Karpas-422 (cell line): ENCODE data around the gene RAB31. TPM values are rescaled to one million over a fixed set of nuclear protein-coding genes. Genes with fewer than 3 reads are reported as not detected.

Experiments used
- DNase-seq: peaks from one replicate; pipeline ENCODE4 v3.0.0-alpha.2; 2015
- H2AFZ ChIP-seq: fragments of 200-600 bp; sonication (generic); 2 replicates; pipeline ENCODE4 v1.6.1; 2014; ENCODE audit warnings: antibody characterized with exemption, low read length, mixed read lengths
- H3K27ac ChIP-seq: fragments of 200-600 bp; sonication (generic); 2 replicates; pipeline ENCODE4 v1.5.1; 2014; ENCODE audit warnings: mild to moderate bottlenecking, low read length, moderate library complexity
- H3K27me3 ChIP-seq: fragments of 200-600 bp; sonication (generic); 2 replicates; pipeline ENCODE4 v1.6.1; 2014; ENCODE audit warnings: low read length, mixed read lengths
- H3K36me3 ChIP-seq: fragments of 200-600 bp; sonication (generic); 2 replicates; pipeline ENCODE4 v1.6.1; 2014; ENCODE audit warnings: low read length, mixed read lengths; ENCODE audit not compliant: insufficient read depth
- H3K4me1 ChIP-seq: fragments of 200-600 bp; sonication (generic); 2 replicates; pipeline ENCODE4 v1.6.1; 2014; ENCODE audit warnings: mild to moderate bottlenecking, low read length, mixed read lengths
- H3K4me2 ChIP-seq: fragments of 200-600 bp; sonication (generic); 2 replicates; pipeline ENCODE4 v1.6.1; 2014; ENCODE audit warnings: low read length, low read depth, mild to moderate bottlenecking; ENCODE audit not compliant: poor library complexity, severe bottlenecking
- H3K4me3 ChIP-seq: fragments of 200-600 bp; sonication (generic); 2 replicates; pipeline ENCODE4 v1.5.1; 2014; ENCODE audit warnings: mild to moderate bottlenecking, antibody characterized with exemption, low read length, mixed read lengths
- H3K79me2 ChIP-seq: fragments of 200-600 bp; sonication (generic); 2 replicates; pipeline ENCODE4 v1.6.1; 2014; ENCODE audit warnings: mild to moderate bottlenecking, low read length, mixed read lengths
- H3K9ac ChIP-seq: fragments of 200-600 bp; sonication (generic); 2 replicates; pipeline ENCODE4 v1.6.0; 2014; ENCODE audit warnings: low read length
- H3K9me2 ChIP-seq: fragments of 200-600 bp; sonication (generic), shearing (Covaris generic); replicated peaks from 2 replicates; pipeline ENCODE4 v1.6.0; 2014; ENCODE audit warnings: mild to moderate bottlenecking, low read length, moderate library complexity; ENCODE audit not compliant: insufficient read depth
- H3K9me3 ChIP-seq: fragments of 300-700, 200-600 bp; sonication (generic); 2 replicates; pipeline ENCODE4 v1.6.1; 2014; ENCODE audit warnings: low read length, mixed read lengths
- H4K20me1 ChIP-seq: fragments of 200-600 bp; sonication (generic); 2 replicates; pipeline ENCODE4 v1.6.1; 2014; ENCODE audit warnings: mild to moderate bottlenecking, antibody characterized with exemption, low read length, low read depth; ENCODE audit not compliant: insufficient read depth
- total RNA-seq: library from RNA; depleted of rRNA; stranded (reverse); fragments of >200 nt; shearing (Covaris generic); gene quantifications from 2 replicates; pipeline ENCODE4 v1.2.3, GENCODE V29; 2014; ENCODE audit warnings: low replicate concordance

Gene RAB31
- total RNA-seq, 1 experiment from 2014 or later = not detected

GRCh38 chr18:9824952-9825371, 116.9 kb downstream of the RAB31 start:
- H3K27ac ChIP-seq = no peak overlapping the region
- DNase-seq = no peak
- H3K4me2 ChIP-seq = no peak overlapping the region
- no peaks in the 10 kb centered on the region for H4K20me1 ChIP-seq
- H3K9me2 ChIP-seq = no peaks in the 10 kb centered on the region
- no peak overlapping the region for H2AFZ ChIP-seq
- no peaks in the 10 kb centered on the region for H3K4me1 ChIP-seq
- no peaks in the 10 kb centered on the region for H3K79me2 ChIP-seq
- H3K36me3 ChIP-seq = no peaks in the 10 kb centered on the region
- H3K27me3 ChIP-seq = no peaks in the 10 kb centered on the region
- H3K4me3 ChIP-seq = no peak overlapping the region
- H3K9me3 ChIP-seq = no peaks in the 10 kb centered on the region
- H3K9ac ChIP-seq = no peak overlapping the region

- Histone ChIP-seq H3K36me3 (no peaks in the 10 kb centered on the region), H3K27me3 (no peaks in the 10 kb centered on the region), H4K20me1 (no peaks in the 10 kb centered on the region), H3K9me3 (no peaks in the 10 kb centered on the region), H3K4me1 (no peaks in the 10 kb centered on the region), H3K9me2 (no peaks in the 10 kb centered on the region), H2AFZ (no peak overlapping the region), H3K9ac (no peak overlapping the region), H3K27ac (no peak overlapping the region), H3K4me2 (no peak overlapping the region), H3K79me2 (no peaks in the 10 kb centered on the region), H3K4me3 (no peak overlapping the region)
- no peak for DNase-seq
These were observed 117.5 kb downstream of the RAB31 start for GRCh38 chr18:9825571-9826073.

GRCh38 chr18:9826685-9827084, 118.6 kb downstream of the RAB31 start:
- H3K27me3 ChIP-seq = no peaks in the 10 kb centered on the region
- H3K9me2 ChIP-seq = no peaks in the 10 kb centered on the region
- H2AFZ ChIP-seq = no peak overlapping the region
- no peaks in the 10 kb centered on the region for H3K4me1 ChIP-seq
- H3K4me3 ChIP-seq = no peak overlapping the region
- H3K36me3 ChIP-seq = no peaks in the 10 kb centered on the region
- no peaks in the 10 kb centered on the region for H3K79me2 ChIP-seq
- no peak overlapping the region for H3K27ac ChIP-seq
- H3K4me2 ChIP-seq = no peak overlapping the region
- H4K20me1 ChIP-seq = no peaks in the 10 kb centered on the region
- no peak for DNase-seq
- no peaks in the 10 kb centered on the region for H3K9me3 ChIP-seq
- no peak overlapping the region for H3K9ac ChIP-seq

- no peaks in the 10 kb centered on the region for H3K79me2 ChIP-seq
- H3K4me2 ChIP-seq = no peak overlapping the region
These were observed 119.2 kb downstream of the RAB31 start for GRCh38 chr18:9827211-9827792.

GRCh38 chr18:9827793-9828505, 119.8 kb downstream of the RAB31 start:
- Histone ChIP-seq H3K27ac (no peak overlapping the region), H3K9ac (no peak overlapping the region), H4K20me1 (no peaks in the 10 kb centered on the region), H3K4me1 (no peaks in the 10 kb centered on the region), H3K36me3 (no peaks in the 10 kb centered on the region), H3K4me3 (no peak overlapping the region), H3K9me2 (no peaks in the 10 kb centered on the region), H3K4me2 (no peak overlapping the region), H3K27me3 (no peaks in the 10 kb centered on the region), H2AFZ (no peak overlapping the region), H3K9me3 (no peaks in the 10 kb centered on the region), H3K79me2 (no peaks in the 10 kb centered on the region)
- no peak for DNase-seq

More at GRCh38 chr18:9827211-9827792, 119.2 kb downstream of the RAB31 start:
- H3K4me3 ChIP-seq = no peak overlapping the region
- H3K9me2 ChIP-seq = no peaks in the 10 kb centered on the region
- H3K27me3 ChIP-seq = no peaks in the 10 kb centered on the region
- no peaks in the 10 kb centered on the region for H3K36me3 ChIP-seq
- no peaks in the 10 kb centered on the region for H3K9me3 ChIP-seq
- no peak for DNase-seq
- H3K4me1 ChIP-seq = no peaks in the 10 kb centered on the region
- no peak overlapping the region for H3K27ac ChIP-seq
- H4K20me1 ChIP-seq = no peaks in the 10 kb centered on the region
- H3K9ac ChIP-seq = no peak overlapping the region
- no peak overlapping the region for H2AFZ ChIP-seq

GRCh38 chr18:9828506-9829396, 120.7 kb downstream of the RAB31 start:
- no peak overlapping the region for H3K4me2 ChIP-seq
- no peaks in the 10 kb centered on the region for H4K20me1 ChIP-seq
- H3K79me2 ChIP-seq = no peaks in the 10 kb centered on the region
- no peaks in the 10 kb centered on the region for H3K4me1 ChIP-seq
- DNase-seq = no peak
- no peak overlapping the region for H3K27ac ChIP-seq
- no peak overlapping the region for H2AFZ ChIP-seq
- no peak overlapping the region for H3K4me3 ChIP-seq
- H3K9me2 ChIP-seq = no peaks in the 10 kb centered on the region
- no peak overlapping the region for H3K9ac ChIP-seq
- no peaks in the 10 kb centered on the region for H3K36me3 ChIP-seq
- H3K9me3 ChIP-seq = no peaks in the 10 kb centered on the region
- H3K27me3 ChIP-seq = no peaks in the 10 kb centered on the region

- Histone ChIP-seq H2AFZ (no peak overlapping the region), H3K4me3 (no peak overlapping the region), H3K27me3 (no peaks in the 10 kb centered on the region), H3K4me1 (no peaks in the 10 kb centered on the region), H4K20me1 (no peaks in the 10 kb centered on the region), H3K79me2 (no peaks in the 10 kb centered on the region), H3K9me2 (no peaks in the 10 kb centered on the region), H3K4me2 (no peak overlapping the region), H3K9ac (no peak overlapping the region), H3K36me3 (no peaks in the 10 kb centered on the region), H3K9me3 (no peaks in the 10 kb centered on the region), H3K27ac (no peak overlapping the region)
- DNase-seq = no peak
These were observed 121.3 kb downstream of the RAB31 start for GRCh38 chr18:9829397-9829712.

GRCh38 chr18:9831036-9831722, 123.1 kb downstream of the RAB31 start:
- H3K9ac ChIP-seq = no peak overlapping the region
- no peaks in the 10 kb centered on the region for H3K27me3 ChIP-seq
- H3K79me2 ChIP-seq = no peaks in the 10 kb centered on the region
- no peak overlapping the region for H3K4me2 ChIP-seq
- no peaks in the 10 kb centered on the region for H4K20me1 ChIP-seq
- H3K9me3 ChIP-seq = no peaks in the 10 kb centered on the region
- no peak for DNase-seq
- H2AFZ ChIP-seq = no peak overlapping the region
- no peaks in the 10 kb centered on the region for H3K4me1 ChIP-seq
- H3K9me2 ChIP-seq = no peaks in the 10 kb centered on the region
- no peak overlapping the region for H3K4me3 ChIP-seq
- no peaks in the 10 kb centered on the region for H3K36me3 ChIP-seq
- no peak overlapping the region for H3K27ac ChIP-seq
